Smooth muscle cell (in vitro differentiated cells): ENCODE data around the gene MSRB1. TPM values are rescaled to one million over a fixed set of nuclear protein-coding genes. Genes with fewer than 3 reads are reported as not detected.
A peak's percentile ranks its signal among the peaks of the same experiment; 100 is the strongest.

Experiments
- DNase-seq: peaks from one replicate; lab custom pipeline; 2025; ENCODE audit not compliant: unreplicated experiment; lab: John Stamatoyannopoulos, UW
- H2AFZ ChIP-seq: fragments of 200-600 bp; sonication (generic); 2 replicates; pipeline ENCODE4 v1.6.0; 2016; ENCODE audit warnings: antibody characterized with exemption, low read depth, mild to moderate bottlenecking
- H3F3A ChIP-seq: fragments of 200-600 bp; sonication (generic); 2 replicates; pipeline ENCODE4 v1.6.0; 2017; ENCODE audit warnings: antibody characterized with exemption, low read depth
- H3K27ac ChIP-seq: fragments of 200-600 bp; sonication (generic); 2 replicates; pipeline ENCODE4 v1.5.1; 2016; ENCODE audit warnings: low read depth, mild to moderate bottlenecking
- H3K27me3 ChIP-seq: fragments of 200-600 bp; sonication (generic); 2 replicates; pipeline ENCODE4 v1.6.1; 2016; ENCODE audit warnings: low read depth, mild to moderate bottlenecking
- H3K36me3 ChIP-seq: fragments of 200-600 bp; sonication (generic); 2 replicates; pipeline ENCODE4 v1.5.1; 2016; ENCODE audit warnings: low read depth
- H3K4me1 ChIP-seq: fragments of 200-600 bp; sonication (generic); 2 replicates; pipeline ENCODE4 v1.5.1; 2016; ENCODE audit warnings: low read depth
- H3K4me2 ChIP-seq: fragments of 200-600 bp; sonication (generic); 2 replicates; pipeline ENCODE4 v1.6.0; 2016; ENCODE audit warnings: mild to moderate bottlenecking
- H3K4me3 ChIP-seq: fragments of 200-600 bp; sonication (generic); 2 replicates; pipeline ENCODE4 v1.5.1; 2016; ENCODE audit warnings: mild to moderate bottlenecking
- H3K79me2 ChIP-seq: fragments of 200-600 bp; sonication (generic); 2 replicates; pipeline ENCODE4 v1.6.0; 2016; ENCODE audit warnings: low read depth, mild to moderate bottlenecking
- H3K9ac ChIP-seq: fragments of 200-600 bp; sonication (generic); 2 replicates; pipeline ENCODE4 v1.6.0; 2016; ENCODE audit warnings: low read depth
- H3K9me3 ChIP-seq: fragments of 200-600 bp; sonication (generic); replicated peaks from 2 replicates; pipeline ENCODE4 v1.5.1; 2016; ENCODE audit warnings: low read depth
- H4K20me1 ChIP-seq: fragments of 200-600 bp; sonication (generic); 2 replicates; pipeline ENCODE4 v1.6.0; 2016; ENCODE audit warnings: low read depth
- CTCF ChIP-seq: fragments of 200-600 bp; sonication (generic); IDR thresholded peaks from 2 replicates; pipeline ENCODE4 v1.5.1; 2017; ENCODE audit warnings: borderline replicate concordance, mild to moderate bottlenecking, antibody characterized with exemption; ENCODE audit not compliant: insufficient read depth, poor library complexity, severe bottlenecking
- WGBS: methylation state at CpG from one replicate; pipeline ENCODE4 v1.1.7; 2016; ENCODE audit warnings: low lambda C conversion rate; 5-methylcytosine and 5-hydroxymethylcytosine counted together
- polyA plus RNA-seq: library from polyadenylated mRNA; unstranded; fragments of >200 nt; fragmentation: Nextera tagmentation; extraction: Ambion mirVana; gene quantifications from 2 replicates; pipeline ENCODE4 v1.2.1, GENCODE V29; 2016
- total RNA-seq: library from RNA; depleted of rRNA; stranded (reverse); fragments of >200 nt; gene quantifications from 2 replicates; pipeline ENCODE4 v1.2.3, GENCODE V29; 2014

The MSRB1 gene
- total and polyA plus RNA-seq, 2 experiments from 2014 or later = 9.9 to 21.8 TPM

GRCh38 chr16:1974157-1975070, 31.4 kb upstream of the MSRB1 start:
- Histone ChIP-seq H3K36me3 (no peaks in the 10 kb centered on the region), H3K27me3 (peaks cover 19% of the 10 kb centered on the region), H3K9ac (no peak overlapping the region), H3K27ac (no peak overlapping the region), H2AFZ (no peak overlapping the region), H3K4me2 (no peak overlapping the region), H3F3A (no peaks in the 10 kb centered on the region), H3K9me3 (no peaks in the 10 kb centered on the region), H3K4me1 (peaks cover 12% of the 10 kb centered on the region), H4K20me1 (no peaks in the 10 kb centered on the region), H3K4me3 (no peak overlapping the region), H3K79me2 (peaks cover 18% of the 10 kb centered on the region)
- WGBS = 97% methylated on average over 42 of the region's 42 CpGs
- no peak for TF ChIP-seq CTCF
- DNase-seq = no peak

- DNase-seq = no peak
- H3K27ac ChIP-seq = no peak overlapping the region
- H3K27me3 ChIP-seq = peaks cover 11% of the 10 kb centered on the region
- H3K79me2 ChIP-seq = peaks cover 18% of the 10 kb centered on the region
- H3K4me1 ChIP-seq = peaks cover 5% of the 10 kb centered on the region
- no peak overlapping the region for H3K4me3 ChIP-seq
- WGBS = 98% methylated on average over 16 of the region's 16 CpGs
- no peak for TF ChIP-seq CTCF
- no peaks in the 10 kb centered on the region for H3K36me3 ChIP-seq
- H4K20me1 ChIP-seq = no peaks in the 10 kb centered on the region
- H3K9me3 ChIP-seq = no peaks in the 10 kb centered on the region
- no peaks in the 10 kb centered on the region for H3F3A ChIP-seq
- no peak overlapping the region for H2AFZ ChIP-seq
- H3K4me2 ChIP-seq = peak overlapping the region; percentile 85
- no peak overlapping the region for H3K9ac ChIP-seq
These were observed 30.6 kb upstream of the MSRB1 start for GRCh38 chr16:1973461-1974156.

DNA sequence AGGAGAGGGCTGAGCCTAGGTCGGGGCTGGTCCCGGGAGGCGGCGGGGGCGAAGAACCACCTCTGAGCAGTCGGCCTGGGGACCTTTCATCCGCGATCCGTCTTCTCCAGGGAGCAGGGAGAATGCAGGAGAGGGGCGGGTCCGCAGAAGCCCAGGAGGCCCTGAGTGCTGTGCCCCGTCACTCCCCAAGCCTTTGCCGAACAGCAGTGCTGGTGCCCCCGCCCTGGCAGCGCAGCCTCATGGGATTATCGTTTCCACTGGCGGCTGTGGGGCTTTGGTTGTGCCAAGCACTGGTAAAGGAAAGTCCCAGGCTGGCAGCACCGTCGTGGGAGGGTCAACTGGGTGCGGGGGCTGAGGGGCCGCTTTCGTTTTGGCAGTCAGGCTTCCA, 29.5 kb upstream of the MSRB1 start:
- no peaks in the 10 kb centered on the region for H3K27me3 ChIP-seq
- peaks cover 18% of the 10 kb centered on the region for H3K79me2 ChIP-seq
- peak overlapping the region; percentile 77 for H3K27ac ChIP-seq
- H3K9ac ChIP-seq = peak overlapping the region; percentile 86
- no peaks in the 10 kb centered on the region for H3F3A ChIP-seq
- peaks cover 5% of the 10 kb centered on the region for H3K4me1 ChIP-seq
- no peaks in the 10 kb centered on the region for H3K36me3 ChIP-seq
- peak overlapping the region; percentile 79 for H3K4me3 ChIP-seq
- no peak overlapping the region for H2AFZ ChIP-seq
- WGBS = 9% methylated on average over 22 of the region's 22 CpGs
- H3K9me3 ChIP-seq = no peaks in the 10 kb centered on the region
- H4K20me1 ChIP-seq = no peaks in the 10 kb centered on the region
- TF ChIP-seq CTCF = no peak
- DNase-seq = no peak
- peak overlapping the region; percentile 85 for H3K4me2 ChIP-seq
